BLaER1 (cell line): ENCODE results near the gene MAN1C1.

Experiments
- H3K27ac ChIP-seq: shearing (Covaris generic); formaldehyde crosslinking; 2 replicates; pipeline ENCODE4 v1.8.1; 2022
- H3K27me3 ChIP-seq: shearing (Covaris generic); formaldehyde crosslinking; 2 replicates; pipeline ENCODE4 v1.8.1; 2022
- H3K36me3 ChIP-seq: shearing (Covaris generic); formaldehyde crosslinking; 2 replicates; pipeline ENCODE4 v1.8.1; 2022
- H3K4me1 ChIP-seq: shearing (Covaris generic); formaldehyde crosslinking; 2 replicates; pipeline ENCODE4 v1.8.1; 2022
- H3K4me2 ChIP-seq: shearing (Covaris generic); formaldehyde crosslinking; 2 replicates; pipeline ENCODE4 v1.8.1; 2022
- H3K4me3 ChIP-seq: shearing (Covaris generic); formaldehyde crosslinking; 2 replicates; pipeline ENCODE4 v1.8.1; 2022
- H3K9ac ChIP-seq: shearing (Covaris generic); formaldehyde crosslinking; 2 replicates; pipeline ENCODE4 v1.8.1; 2022
- H3K9me3 ChIP-seq: shearing (Covaris generic); formaldehyde crosslinking; 2 replicates; pipeline ENCODE4 v1.8.1; 2022
- H4K20me1 ChIP-seq: shearing (Covaris generic); formaldehyde crosslinking; 2 replicates; pipeline ENCODE4 v1.8.1; 2022
- Cebpa-rat ChIP-seq: shearing (Covaris generic); IDR thresholded peaks from 2 replicates; pipeline ENCODE4 v1.8.1; 2022

The MAN1C1 gene

GRCh38 chr1:25700626-25701025 lies 84.0 kb downstream of the MAN1C1 start:
- Histone ChIP-seq H3K27ac (no peak overlapping the region), H4K20me1 (no peaks in the 10 kb centered on the region), H3K36me3 (no peaks in the 10 kb centered on the region), H3K4me2 (no peak overlapping the region), H3K9me3 (no peaks in the 10 kb centered on the region), H3K9ac (no peak overlapping the region), H3K27me3 (no peaks in the 10 kb centered on the region), H3K4me1 (peaks cover 17% of the 10 kb centered on the region), H3K4me3 (no peak overlapping the region)
- TF ChIP-seq Cebpa-rat: no peak

GRCh38 chr1:25701030-25701785 lies 84.6 kb downstream of the MAN1C1 start:
- no peak overlapping the region for H3K9ac ChIP-seq
- no peak overlapping the region for H3K4me2 ChIP-seq
- H3K27me3 ChIP-seq: no peaks in the 10 kb centered on the region
- no peak overlapping the region for H3K27ac ChIP-seq
- no peaks in the 10 kb centered on the region for H3K9me3 ChIP-seq
- H3K4me1 ChIP-seq: peaks cover 23% of the 10 kb centered on the region
- H3K4me3 ChIP-seq: no peak overlapping the region
- no peaks in the 10 kb centered on the region for H4K20me1 ChIP-seq
- H3K36me3 ChIP-seq: no peaks in the 10 kb centered on the region
- TF ChIP-seq Cebpa-rat: no peak

GRCh38 chr1:25702101-25702775 lies 85.6 kb downstream of the MAN1C1 start:
- peaks cover 29% of the 10 kb centered on the region for H3K4me1 ChIP-seq

GRCh38 chr1:25703041-25703440 lies 86.5 kb downstream of the MAN1C1 start:
- no peak overlapping the region for H3K9ac ChIP-seq
- H3K4me2 ChIP-seq: no peak overlapping the region
- H3K4me3 ChIP-seq: no peak overlapping the region
- H3K27ac ChIP-seq: no peak overlapping the region
- H4K20me1 ChIP-seq: no peaks in the 10 kb centered on the region
- H3K36me3 ChIP-seq: no peaks in the 10 kb centered on the region
- no peaks in the 10 kb centered on the region for H3K9me3 ChIP-seq
- no peak for TF ChIP-seq Cebpa-rat
- H3K27me3 ChIP-seq: no peaks in the 10 kb centered on the region
- H3K4me1 ChIP-seq: peaks cover 34% of the 10 kb centered on the region

More at GRCh38 chr1:25702101-25702775, 85.6 kb downstream of the MAN1C1 start:
- no peak overlapping the region for H3K4me3 ChIP-seq
- no peak overlapping the region for H3K27ac ChIP-seq
- no peaks in the 10 kb centered on the region for H3K36me3 ChIP-seq
- no peaks in the 10 kb centered on the region for H4K20me1 ChIP-seq
- H3K9ac ChIP-seq: no peak overlapping the region
- no peaks in the 10 kb centered on the region for H3K9me3 ChIP-seq
- no peaks in the 10 kb centered on the region for H3K27me3 ChIP-seq
- no peak for TF ChIP-seq Cebpa-rat
- no peak overlapping the region for H3K4me2 ChIP-seq

- H3K27me3 ChIP-seq: no peaks in the 10 kb centered on the region
- no peak overlapping the region for H3K4me3 ChIP-seq
- H3K36me3 ChIP-seq: no peaks in the 10 kb centered on the region
- no peaks in the 10 kb centered on the region for H4K20me1 ChIP-seq
- H3K9ac ChIP-seq: no peak overlapping the region
- H3K9me3 ChIP-seq: no peaks in the 10 kb centered on the region
- no peak overlapping the region for H3K27ac ChIP-seq
- H3K4me2 ChIP-seq: peak overlapping the region; percentile 27
- H3K4me1 ChIP-seq: peaks cover 39% of the 10 kb centered on the region
- TF ChIP-seq Cebpa-rat: no peak
These were observed 87.2 kb downstream of the MAN1C1 start for GRCh38 chr1:25703671-25704266.

- no peak overlapping the region for H3K27ac ChIP-seq
- TF ChIP-seq Cebpa-rat: no peak
- no peak overlapping the region for H3K9ac ChIP-seq
- no peaks in the 10 kb centered on the region for H3K36me3 ChIP-seq
- H3K4me2 ChIP-seq: peak overlapping the region; percentile 27
- no peak overlapping the region for H3K4me3 ChIP-seq
- H3K27me3 ChIP-seq: no peaks in the 10 kb centered on the region
- peaks cover 39% of the 10 kb centered on the region for H3K4me1 ChIP-seq
- H3K9me3 ChIP-seq: no peaks in the 10 kb centered on the region
- H4K20me1 ChIP-seq: no peaks in the 10 kb centered on the region
These were observed 87.7 kb downstream of the MAN1C1 start for GRCh38 chr1:25704267-25704691.

GRCh38 chr1:25705699-25706098 lies 89.1 kb downstream of the MAN1C1 start:
- no peaks in the 10 kb centered on the region for H3K27me3 ChIP-seq
- no peak for TF ChIP-seq Cebpa-rat
- H3K9ac ChIP-seq: no peak overlapping the region
- H3K36me3 ChIP-seq: no peaks in the 10 kb centered on the region
- no peak overlapping the region for H3K4me3 ChIP-seq
- H3K4me1 ChIP-seq: peaks cover 39% of the 10 kb centered on the region
- peak overlapping the region; percentile 64 for H3K4me2 ChIP-seq
- no peaks in the 10 kb centered on the region for H4K20me1 ChIP-seq
- H3K27ac ChIP-seq: no peak overlapping the region
- no peaks in the 10 kb centered on the region for H3K9me3 ChIP-seq

- Histone ChIP-seq H3K4me1 (peaks cover 39% of the 10 kb centered on the region), H3K4me2 (peak overlapping the region; percentile 64), H3K27ac (no peak overlapping the region), H3K9ac (no peak overlapping the region), H3K27me3 (no peaks in the 10 kb centered on the region), H3K9me3 (no peaks in the 10 kb centered on the region), H3K36me3 (no peaks in the 10 kb centered on the region), H4K20me1 (no peaks in the 10 kb centered on the region), H3K4me3 (no peak overlapping the region)
- no peak for TF ChIP-seq Cebpa-rat
These were observed 89.8 kb downstream of the MAN1C1 start for GRCh38 chr1:25706146-25707089.

- H4K20me1 ChIP-seq: no peaks in the 10 kb centered on the region
- no peak overlapping the region for H3K4me3 ChIP-seq
- TF ChIP-seq Cebpa-rat: no peak
- H3K36me3 ChIP-seq: no peaks in the 10 kb centered on the region
- no peaks in the 10 kb centered on the region for H3K9me3 ChIP-seq
- no peak overlapping the region for H3K9ac ChIP-seq
- no peak overlapping the region for H3K27ac ChIP-seq
- no peak overlapping the region; the same call in 1 of the 2 replicates for H3K4me2 ChIP-seq
- H3K27me3 ChIP-seq: no peaks in the 10 kb centered on the region
- H3K4me1 ChIP-seq: peaks cover 43% of the 10 kb centered on the region
These were observed 90.9 kb downstream of the MAN1C1 start for GRCh38 chr1:25707280-25708016.
